B cell (primary cell): ENCODE results near the gene TACC3. TPM values are rescaled to one million over a fixed set of nuclear protein-coding genes. Genes with fewer than 3 reads are reported as not detected.

Source experiments
- ATAC-seq: fragments of 200-7000 bp; cut with Tn5 transposase; one replicate; pipeline ENCODE4 v1.10.0; 2021; ENCODE audit warnings: low read depth, mild to moderate bottlenecking, moderate number of reproducible peaks, moderate library complexity
- CTCF ChIA-PET: fragments of 350-600 bp; sonication (Branson Sonifier 250); formaldehyde crosslinking; loops from one replicate; lab custom pipeline; 2021; ENCODE audit warnings: antibody characterized with exemption, inconsistent platforms; lab: Charles Lee
- POLR2A ChIA-PET: fragments of 350-600 bp; sonication (Branson Sonifier 250); formaldehyde crosslinking; loops from one replicate; lab custom pipeline; 2021; ENCODE audit warnings: antibody characterized with exemption; lab: Charles Lee
- DNase-seq: peaks from one replicate; pipeline ENCODE4 v3.0.0; 2013
- H2AFZ ChIP-seq: 2 replicates; pipeline ENCODE4 v1.6.1; 2012; ENCODE audit warnings: mild to moderate bottlenecking, low read depth, low read length; ENCODE audit not compliant: insufficient read depth, poor library complexity, severe bottlenecking
- H3K27ac ChIP-seq, 2 donors: 1 replicate in 1 of 2; 2 replicates in 1 of 2; pipeline ENCODE4 v1.5.1; 2012 to 2013; ENCODE audit warnings: low read length in 2 of 2, mild to moderate bottlenecking in 2 of 2, moderate library complexity in 1 of 2
- H3K27me3 ChIP-seq, 4 experiments: fragments of 200-600 bp in 1 of 4; sonication (generic) in 1 of 4; replicated peaks in 1 of 4; 1 replicate in 2 of 4; 2 replicates in 2 of 4; pipeline versions ENCODE4 v1.6.1 to v1.7.0; 2013 to 2016; ENCODE audit warnings: low read length in 3 of 4, mild to moderate bottlenecking in 2 of 4, mixed read lengths in 1 of 4, moderate library complexity in 1 of 4; ENCODE audit not compliant: insufficient read depth in 4 of 4, control insufficient read depth in 3 of 4; ENCODE audit errors: control extremely low read depth in 1 of 4
- H3K36me3 ChIP-seq, 2 experiments: replicated peaks in 1 of 2; 1 replicate in 1 of 2; 2 replicates in 1 of 2; pipeline versions ENCODE4 v1.6.1 to v1.7.1; 2013; ENCODE audit warnings: low read length in 1 of 2; ENCODE audit not compliant: insufficient read depth in 2 of 2, control insufficient read depth in 1 of 2; ENCODE audit errors: control extremely low read depth in 1 of 2, extremely low read depth in 1 of 2
- H3K4me1 ChIP-seq, 2 donors: fragments of 200-600 bp in 1 of 2; sonication (generic) in 1 of 2; 1 replicate in 1 of 2; 2 replicates in 1 of 2; pipeline versions ENCODE4 v1.5.1 to v1.6.1; 2013 to 2017; ENCODE audit warnings: low read length in 2 of 2; ENCODE audit not compliant: control insufficient read depth in 2 of 2, insufficient read depth in 2 of 2
- H3K4me2 ChIP-seq: replicated peaks from 2 replicates; pipeline ENCODE3; 2012; ENCODE audit warnings: mild to moderate bottlenecking, low read depth, low read length; ENCODE audit not compliant: poor library complexity, severe bottlenecking
- H3K4me3 ChIP-seq, 5 experiments: fragments of 200-600 bp in 1 of 5; sonication (generic) in 1 of 5; 1 replicate in 3 of 5; 2 replicates in 2 of 5; pipeline versions ENCODE4 v1.5.1 to v1.7.0; 2011 to 2016; ENCODE audit warnings: low read length in 4 of 5, mild to moderate bottlenecking in 4 of 5, low read depth in 2 of 5, control low read depth in 1 of 5, moderate library complexity in 1 of 5; ENCODE audit not compliant: insufficient read depth in 1 of 5; ENCODE audit errors: control extremely low read depth in 1 of 5, extremely low read depth in 1 of 5
- H3K79me2 ChIP-seq: fragments of 200-600 bp; sonication (generic); one replicate; pipeline ENCODE4 v1.6.0; 2016; ENCODE audit warnings: low read length; ENCODE audit not compliant: control insufficient read depth, insufficient read depth
- H3K9ac ChIP-seq: fragments of 200-600 bp; sonication (generic); 2 replicates; pipeline ENCODE4 v1.6.1; 2017; ENCODE audit warnings: mild to moderate bottlenecking, low read length, moderate library complexity
- H3K9me3 ChIP-seq, 3 donors: one replicate each; pipeline versions ENCODE4 v1.6.1 to v1.7.1; 2013; ENCODE audit warnings: low read length in 2 of 3; ENCODE audit not compliant: control insufficient read depth in 2 of 3, insufficient read depth in 1 of 3; ENCODE audit errors: control extremely low read depth in 1 of 3
- H4K20me1 ChIP-seq: 2 replicates; pipeline ENCODE4 v1.6.0; 2012; ENCODE audit warnings: mild to moderate bottlenecking, low read length; ENCODE audit not compliant: insufficient read depth, control insufficient read depth, poor library complexity, severe bottlenecking
- H3K27ac Mint-ChIP-seq: one replicate; pipeline ENCODE4 v1.8.0; 2021; ENCODE audit warnings: mixed read lengths
- H3K27me3 Mint-ChIP-seq: one replicate; pipeline ENCODE4 v1.8.0; 2021; ENCODE audit warnings: mixed read lengths
- H3K4me1 Mint-ChIP-seq: one replicate; pipeline ENCODE4 v1.8.0; 2021; ENCODE audit warnings: mixed read lengths
- H3K4me3 Mint-ChIP-seq: one replicate; pipeline ENCODE4 v1.8.0; 2021; ENCODE audit warnings: mixed read lengths
- H3K9me3 Mint-ChIP-seq: one replicate; pipeline ENCODE4 v1.8.0; 2022; ENCODE audit warnings: mixed read lengths; ENCODE audit not compliant: insufficient read depth
- CTCF ChIP-seq: fragments of 200-600 bp; IDR thresholded peaks from one replicate; pipeline ENCODE4 v1.8.0; 2022; ENCODE audit warnings: antibody characterized with exemption, mild to moderate bottlenecking
- EZH2 ChIP-seq: IDR thresholded peaks from 2 replicates; pipeline ENCODE4 v1.6.1; 2012; ENCODE audit warnings: borderline replicate concordance, low read depth, mild to moderate bottlenecking, moderate library complexity, low read length; ENCODE audit not compliant: insufficient read depth, poor library complexity, severe bottlenecking
- WGBS: methylation state at CpG from one replicate; pipeline ENCODE4 v1.1.5; 2013; ENCODE audit warnings: missing lambda C conversion rate; ENCODE audit not compliant: insufficient coverage; 5-methylcytosine and 5-hydroxymethylcytosine counted together
- intact Hi-C: fragments of 100-400 bp; cut with micrococcal nuclease; formaldehyde crosslinking; loops from one replicate; pipeline ENCODE4 v1.10.0; 2022
- polyA plus RNA-seq: library from polyadenylated mRNA; depleted of rRNA; stranded (reverse); fragments of >200 nt; gene quantifications from 2 replicates; pipeline ENCODE4 v1.2.3, GENCODE V29; 2012
- total RNA-seq, 2 donors: library from RNA; stranded (reverse); fragments of 120-200 nt in 1 of 2; gene quantifications; 1 replicate in 1 of 2; 2 replicates in 1 of 2; pipeline versions ENCODE4 v1.2.3 to v1.2.4, GENCODE V29; 2013 to 2022

The TACC3 gene
- total and polyA plus RNA-seq, 2 donors (not counting 1 experiment from before 2014, with no cell fraction given): 29.5 to 47.9 TPM

DNA sequence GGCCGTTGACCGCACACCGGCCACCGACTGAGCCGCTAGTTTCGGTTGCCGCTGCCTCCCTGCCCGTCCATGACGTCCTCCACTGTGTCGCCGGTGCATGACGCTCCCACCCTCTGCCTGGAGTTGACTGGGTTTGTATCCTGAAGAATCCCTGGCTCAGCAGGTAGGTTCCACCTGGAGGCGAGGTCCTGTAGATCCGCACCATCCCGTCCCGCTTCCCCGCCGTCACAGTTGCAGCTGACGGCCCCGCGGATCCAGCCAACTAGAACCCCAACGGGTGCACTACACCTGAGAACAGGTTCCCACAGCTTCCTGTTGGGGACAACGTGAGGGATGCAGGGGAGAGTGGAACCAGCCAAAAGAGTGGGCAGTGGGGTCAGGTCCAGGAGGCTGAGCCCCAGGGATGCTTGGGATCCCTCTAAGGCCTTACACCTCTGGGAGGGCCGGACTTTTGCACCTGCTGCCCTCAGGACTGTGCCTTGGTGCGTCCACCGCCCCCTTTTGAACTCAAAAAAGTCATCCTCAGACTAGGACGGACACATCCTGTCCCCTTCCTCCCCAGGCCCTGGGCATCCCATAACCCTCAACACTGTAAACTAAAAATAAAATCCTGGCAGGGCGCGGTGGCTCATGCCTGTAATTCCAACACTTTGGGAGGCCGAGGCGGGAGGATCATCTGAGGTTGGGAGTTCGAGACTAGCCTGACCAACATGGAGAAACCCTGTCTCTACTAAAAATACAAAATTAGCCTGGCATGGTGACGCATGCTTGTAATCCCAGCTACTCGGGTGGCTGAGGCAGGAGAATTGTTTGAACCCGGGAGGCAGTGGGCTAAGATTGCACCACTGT is 8.1 kb upstream of the TACC3 start:
- Histone ChIP-seq H3K4me1 (peaks cover 52 to 68% of the 10 kb centered on the region in 2 donors), H3K4me3 (peak overlapping the region; percentile 78 to 100 (median 96)), H3K27ac (peak overlapping the region; percentile 83 to 99), H4K20me1 (peaks cover 53% of the 10 kb centered on the region), H3K36me3 (peaks cover 0 to 16% of the 10 kb centered on the region in 2 experiments), H3K27me3 (no peaks in the 10 kb centered on the region), H3K4me2 (peak overlapping the region; percentile 97), H3K79me2 (peaks cover 73% of the 10 kb centered on the region), H2AFZ (peak overlapping the region; percentile 75), H3K9me3 (peaks cover 0 to 2% (median 0%) of the 10 kb centered on the region in 3 donors), H3K9ac (peak overlapping the region; percentile 93)
- DNase-seq (no peak), ATAC-seq (no peak)
- Mint-ChIP-seq H3K9me3 (no peaks in the 10 kb centered on the region), H3K4me3 (peak overlapping the region; percentile 91), H3K27me3 (no peaks in the 10 kb centered on the region), H3K27ac (peak overlapping the region; percentile 98), H3K4me1 (peaks cover 70% of the 10 kb centered on the region)
- TF ChIP-seq EZH2 (no peak), CTCF (no peak)
- CTCF ChIA-PET: interaction anchor here (1.9 to 6.1 kb wide), 4 partner anchors 8 to 20 kb away, joined by 8 to 75 read pairs (median 13); partner anchors contain the start of genes TACC3 and TMEM129
- intact Hi-C loops: loop anchor here (2.0 to 5.0 kb wide), 2 partner anchors 14 to 754 kb away; partner anchors contain the start of gene RNF4
- WGBS: 22% methylated on average over 35 of the region's 35 CpGs
- POLR2A ChIA-PET: interaction anchor here (0.7 to 3.8 kb wide), 3 partner anchors 9 to 64 kb away, joined by 3 to 61 read pairs (median 3); partner anchors contain the start of genes TACC3 and TMEM129
